Body of pancreas (tissue), 4 donors: ENCODE results near the gene WFIKKN2. TPM values are rescaled to one million over a fixed set of nuclear protein-coding genes. Genes with fewer than 3 reads are reported as not detected.

Source experiments
- ATAC-seq: fragments of 150-250 bp; one replicate; pipeline ENCODE4 v1.9.1; 2016
- DNase-seq, 4 donors: peaks; one replicate each; pipeline ENCODE4 v3.0.0-alpha.2; 2019
- H3K27ac ChIP-seq, 4 donors: fragments of 200-600 bp; sonication (generic); 1 replicate in 3 of 4; 2 replicates in 1 of 4; pipeline versions ENCODE4 v1.5.1 to v1.6.1; 2016 to 2019; ENCODE audit warnings: mild to moderate bottlenecking in 1 of 4, mixed read lengths in 1 of 4, moderate library complexity in 1 of 4
- H3K27me3 ChIP-seq, 2 donors: fragments of 200-600 bp; sonication (generic); one replicate each; pipeline ENCODE4 v1.6.0; 2016; ENCODE audit warnings: mild to moderate bottlenecking in 1 of 2
- H3K36me3 ChIP-seq, 2 donors: fragments of 200-600 bp; sonication (generic); replicated peaks in 1 of 2; 2 replicates each; pipeline ENCODE4 v1.5.1; 2016; ENCODE audit warnings: low read depth in 2 of 2; ENCODE audit not compliant: insufficient read depth in 1 of 2
- H3K4me1 ChIP-seq: fragments of 200-600 bp; sonication (generic); one replicate; pipeline ENCODE4 v1.6.0; 2016
- H3K4me3 ChIP-seq, 2 donors: fragments of 200-600 bp; sonication (generic); 1 replicate in 1 of 2; 2 replicates in 1 of 2; pipeline ENCODE4 v1.5.1; 2016 to 2019
- H3K9me3 ChIP-seq, 3 donors: fragments of 200-600 bp; sonication (generic); 1 replicate in 2 of 3; 2 replicates in 1 of 3; pipeline ENCODE4 v1.5.1; 2016
- CTCF ChIP-seq, 7 experiments: fragments of 450-650 bp in 4 of 7; fragments of 200-600 bp in 3 of 7; sonication (generic) in 3 of 7; IDR thresholded peaks; one replicate each; pipeline ENCODE4 v1.5.1; 2016 to 2019; ENCODE audit warnings: antibody characterized with exemption in 7 of 7
- POLR2A ChIP-seq, 3 donors: fragments of 450-650 bp; IDR thresholded peaks; one replicate each; pipeline ENCODE4 v1.6.1; 2016; ENCODE audit warnings: antibody characterized with exemption in 3 of 3, mild to moderate bottlenecking in 2 of 3
- WGBS, 2 donors: methylation state at CpG; one replicate each; pipeline ENCODE4 v1.1.5; 2017; 5-methylcytosine and 5-hydroxymethylcytosine counted together
- intact Hi-C: fragments of 100-400 bp; cut with DNase I; formaldehyde crosslinking; loops from one replicate; pipeline ENCODE4 v1.15.1; 2023
- total RNA-seq, 2 donors: library from RNA; depleted of rRNA; stranded (reverse); fragments of >200 nt; gene quantifications; one replicate each; pipeline ENCODE4 v1.1.0, GENCODE V29; 2016

WFIKKN2 gene
- total RNA-seq, 2 donors from 2014 or later = 0.26 to 0.66 TPM

- no peak overlapping the region for H3K27ac ChIP-seq
- 66 to 68% methylated on average over 6 of the region's 6 CpGs for WGBS, 2 donors
- peaks cover 11% of the 10 kb centered on the region for H3K4me1 ChIP-seq
- no peaks in the 10 kb centered on the region for H3K9me3 ChIP-seq
- no peaks in the 10 kb centered on the region for H3K27me3 ChIP-seq
- ATAC-seq (no peak), DNase-seq (no peak)
- H3K36me3 ChIP-seq = no peaks in the 10 kb centered on the region
- intact Hi-C loops = no loop called here
- H3K4me3 ChIP-seq = no peak overlapping the region
- TF ChIP-seq POLR2A (IDR thresholded peaks at IDR 0.05) (no peak), CTCF (IDR thresholded peaks at IDR 0.05) (no peak)
These were observed 16.3 kb upstream of the WFIKKN2 start for GRCh38 chr17:50818921-50819657.

- 78% methylated on average over 4 to 10 of the region's 10 CpGs for WGBS, 2 donors
- DNase-seq = no peak
- Histone ChIP-seq H3K9me3 (no peaks in the 10 kb centered on the region), H3K27ac (no peak overlapping the region), H3K4me3 (no peak overlapping the region), H3K27me3 (no peaks in the 10 kb centered on the region), H3K4me1 (peaks cover 11% of the 10 kb centered on the region), H3K36me3 (no peaks in the 10 kb centered on the region)
- TF ChIP-seq CTCF (IDR thresholded peaks at IDR 0.05) = no peak
- no peak for TF ChIP-seq POLR2A (IDR thresholded peaks at IDR 0.05)
- intact Hi-C loops = no loop called here
- no peak for ATAC-seq
These were observed 14.7 kb upstream of the WFIKKN2 start for GRCh38 chr17:50820651-50821050.

DNA sequence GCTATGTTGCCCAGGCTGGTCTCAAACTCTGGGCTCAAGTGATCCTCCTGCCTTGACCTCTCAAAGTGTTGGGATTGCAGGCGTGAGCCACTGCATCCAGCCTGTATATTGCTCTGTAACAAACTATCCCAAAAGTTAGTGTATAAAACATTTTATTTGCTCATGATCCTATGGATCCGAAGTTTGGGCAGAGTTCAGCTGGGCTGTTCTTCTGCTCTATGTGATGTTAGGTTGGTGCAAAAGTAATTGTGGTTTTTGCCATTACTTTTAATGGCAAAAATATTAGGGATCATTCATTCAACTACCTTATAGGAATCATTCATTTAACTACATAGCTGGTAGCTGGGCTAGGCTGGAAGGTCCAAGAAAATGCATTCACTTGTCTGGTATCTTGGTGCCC is 12.8 kb upstream of the WFIKKN2 start:
- no peak for ATAC-seq
- intact Hi-C loops = no loop called here
- H3K36me3 ChIP-seq = no peaks in the 10 kb centered on the region
- TF ChIP-seq CTCF (IDR thresholded peaks at IDR 0.05) = no peak
- TF ChIP-seq POLR2A (IDR thresholded peaks at IDR 0.05) = no peak
- WGBS, 2 donors = 88 to 94% methylated on average over 2 of the region's 2 CpGs
- no peaks in the 10 kb centered on the region for H3K9me3 ChIP-seq
- no peak for DNase-seq
- H3K27me3 ChIP-seq = no peaks in the 10 kb centered on the region
- no peak overlapping the region for H3K27ac ChIP-seq
- H3K4me3 ChIP-seq = no peak overlapping the region
- H3K4me1 ChIP-seq = peaks cover 2% of the 10 kb centered on the region

GRCh38 chr17:50824429-50824828 is 11.0 kb upstream of the WFIKKN2 start:
- H3K9me3 ChIP-seq = no peaks in the 10 kb centered on the region
- intact Hi-C loops = no loop called here
- no peak for DNase-seq
- H3K4me1 ChIP-seq = no peaks in the 10 kb centered on the region
- no peaks in the 10 kb centered on the region for H3K27me3 ChIP-seq
- 84 to 94% methylated on average over 2 of the region's 2 CpGs for WGBS, 2 donors
- ATAC-seq = no peak
- no peak overlapping the region for H3K4me3 ChIP-seq
- no peak overlapping the region for H3K27ac ChIP-seq
- H3K36me3 ChIP-seq = no peaks in the 10 kb centered on the region
- TF ChIP-seq CTCF (IDR thresholded peaks at IDR 0.05) = no peak
- no peak for TF ChIP-seq POLR2A (IDR thresholded peaks at IDR 0.05)

DNA sequence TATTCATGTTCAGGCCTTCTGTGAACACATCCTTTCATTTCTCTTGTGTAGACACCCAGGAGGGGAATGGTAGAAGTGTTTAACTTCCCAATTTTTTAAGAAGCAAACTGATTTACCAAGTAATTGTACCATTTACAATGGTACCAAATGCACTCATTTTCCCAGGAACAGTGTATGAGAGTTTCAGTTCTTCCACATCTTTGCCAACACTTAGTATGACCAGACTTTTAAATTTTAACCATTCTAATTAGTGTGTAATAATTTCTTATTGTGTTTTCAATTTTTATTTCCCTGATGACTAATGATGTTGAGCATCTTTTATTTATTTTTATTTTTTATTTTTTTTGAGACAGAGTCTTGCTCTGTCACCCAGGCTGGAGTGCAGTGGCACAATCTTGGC is 10.2 kb upstream of the WFIKKN2 start:
- no peak for DNase-seq
- Histone ChIP-seq H3K36me3 (no peaks in the 10 kb centered on the region), H3K4me3 (no peak overlapping the region), H3K9me3 (no peaks in the 10 kb centered on the region), H3K27ac (no peak overlapping the region), H3K4me1 (no peaks in the 10 kb centered on the region), H3K27me3 (no peaks in the 10 kb centered on the region)
- TF ChIP-seq CTCF (IDR thresholded peaks at IDR 0.05) (no peak), POLR2A (IDR thresholded peaks at IDR 0.05) (no peak)
- ATAC-seq = no peak
- intact Hi-C loops = no loop called here
